Ovary (tissue), 10 donors: ENCODE measurements around the gene OXA1L. TPM values are rescaled to one million over a fixed set of nuclear protein-coding genes. Genes with fewer than 3 reads are reported as not detected.
"Not testable (repeated sequence)": the region's sequence is repeated elsewhere in the genome, so short reads cannot be mapped to it uniquely, and the experiment has no call there.

Experiments used
- DNase-seq, 5 donors: peaks; one replicate each; pipeline ENCODE4 v3.0.0-alpha.2; 2019 to 2020
- H3K27ac ChIP-seq, 2 donors: fragments of 200-600 bp; one replicate each; pipeline versions ENCODE4 v1.5.1 to v1.8.0; 2019 to 2022
- H3K27me3 ChIP-seq: fragments of 200-600 bp; one replicate; pipeline ENCODE4 v1.8.0; 2022
- H3K36me3 ChIP-seq: fragments of 200-600 bp; sonication (generic); one replicate; pipeline ENCODE4 v1.5.1; 2019
- H3K4me1 ChIP-seq: one replicate; pipeline ENCODE4 v1.8.1; 2013; ENCODE audit warnings: mild to moderate bottlenecking, moderate library complexity; ENCODE audit not compliant: insufficient read depth
- H3K4me3 ChIP-seq: fragments of 200-600 bp; sonication (generic); one replicate; pipeline ENCODE4 v1.5.1; 2017
- H3K9me3 ChIP-seq, 2 donors: fragments of 200-600 bp in 1 of 2; sonication (generic) in 1 of 2; one replicate each; pipeline versions ENCODE4 v1.5.1 to v1.8.1; 2013 to 2019; ENCODE audit warnings: mild to moderate bottlenecking in 1 of 2, moderate library complexity in 1 of 2
- CTCF ChIP-seq, 3 donors: fragments of 450-650 bp in 2 of 3; fragments of 200-600 bp in 1 of 3; IDR thresholded peaks; one replicate each; pipeline versions ENCODE4 v1.5.1 to v1.8.0; 2016 to 2022; ENCODE audit warnings: antibody characterized with exemption in 3 of 3, mild to moderate bottlenecking in 1 of 3
- EP300 ChIP-seq: sonication (generic); formaldehyde crosslinking; IDR thresholded peaks from one replicate; pipeline ENCODE4 v1.6.1; 2017; ENCODE audit warnings: antibody characterized with exemption
- POLR2A ChIP-seq: fragments of 450-650 bp; IDR thresholded peaks from one replicate; pipeline ENCODE4 v1.6.1; 2017; ENCODE audit warnings: antibody characterized with exemption, mild to moderate bottlenecking, moderate library complexity
- WGBS, 3 donors: extraction: QIAGEN DNeasy Blood & Tissue Kit in 1 of 3; methylation state at CpG; one replicate each; pipeline versions ENCODE4 v1.1.5 to v1.1.7; 2013 to 2017; 5-methylcytosine and 5-hydroxymethylcytosine counted together
- intact Hi-C, 4 donors: fragments of 100-400 bp; cut with DNase I; formaldehyde crosslinking; loops; one replicate each; pipeline versions ENCODE4 v1.11.0 to v1.15.1; 2022 to 2023
- long read RNA-seq, 3 donors: library from polyadenylated mRNA in 2 of 3; unstranded in 2 of 3; transcript quantifications; one replicate each; pipeline ENCODE4 v2.0.0 and lab custom pipeline, GENCODE V29; 2021 to 2026
- polyA plus RNA-seq, 2 donors: library from polyadenylated mRNA; stranded (reverse); fragments of 200-250 nt in 1 of 2; fragments of 350-450 nt in 1 of 2; fragmentation: Illumina TruSeq in 1 of 2; extraction: RNeasy Lipid Tissue Mini Kit (QIAGEN cat#74804) in 1 of 2; gene quantifications; one replicate each; pipeline ENCODE4 v1.2.3, GENCODE V29; 2013 to 2014
- total RNA-seq, 7 donors: library from RNA; depleted of rRNA in 2 of 7; stranded (reverse); fragments of >200 nt in 2 of 7; fragmentation: NEBNext Ultra II Directional in 3 of 7; extraction: Animal tissue kit (Norgen Biotek cat#: 25700) in 3 of 7; gene quantifications; one replicate each; pipeline versions ENCODE4 v1.1.0 to v1.2.4, GENCODE V29; 2016 to 2023
- donor health status: DM: no; HTN: no; CAD: no; lungs with moderate emphysema.
- donor health status: DM: no; HTN: no; CAD: no.
- donor health status: Bipolar disorder and iron deficiency.
- donor health status: DM: yes; HTN: yes; CAD: no.
- donor health status: DM: no; HTN: no; CAD: no.
- donor health status: DM: yes; HTN: yes; CAD: no.

Gene OXA1L
- total RNA-seq, result 10 to 100 TPM; 52.7 to 99.3 (median 83.8) TPM
- polyA plus RNA-seq, result 100 to 1,000 TPM in 1 of 2 donors, 10 to 100 TPM in 1; 96.9 to 199 TPM
- long read RNA-seq, donor 1, transcript OXA1L-201 (10 exons, 1,719 nt), result major isoform, 977 of 1,117 reads
- long read RNA-seq, donor 1, partial matches to known transcripts, result 46 of 1,117 reads
- long read RNA-seq, donor 1, other reads (novel, unspliced or antisense), result 90 of 1,117 reads
- long read RNA-seq, donor 2, transcript OXA1L-201 (10 exons, 1,719 nt), result major isoform, 24 of 31 reads
- long read RNA-seq, donor 2, partial matches to known transcripts, result 5 of 31 reads
- long read RNA-seq, donor 2, other reads (novel, unspliced or antisense), result 0 of 31 reads
- long read RNA-seq, donor 3, transcript OXA1L-201 (10 exons, 1,719 nt), result major isoform, 117 of 138 reads
- long read RNA-seq, donor 3, partial matches to known transcripts, result 10 of 138 reads
- long read RNA-seq, donor 3, other reads (novel, unspliced or antisense), result 11 of 138 reads

- peak; percentile 97 to 99 (median 99) for DNase-seq
- H3K36me3 ChIP-seq, result no peaks in the 10 kb centered on the region
- no peaks in the 10 kb centered on the region for H3K9me3 ChIP-seq
- WGBS, 3 donors, result 0% methylated on average over 41 to 56 of the region's 56 CpGs
- peak within 1 kb of the TSS; percentile 58 for H3K4me3 ChIP-seq
- no peaks in the 10 kb centered on the region for H3K27me3 ChIP-seq
- TF ChIP-seq EP300 (no peak), POLR2A (peak; percentile 41)
- peak within 1 kb of the TSS in 1 of 2 donors; percentile 58 for H3K27ac ChIP-seq
- intact Hi-C loops, result loop anchor here in 1 of 4 donors (10.0 kb wide), 1 partner anchor 172 kb away; the partner anchor contains the start of gene ABHD4
- peaks cover 2% of the 10 kb centered on the region for H3K4me1 ChIP-seq
Observed at GRCh38 chr14:22766457-22767322, at the start of gene OXA1L. Gene OXA1L (plus strand): TSS chr14:22766688. CDS start chr14:22766702, 14 bp downstream.

GRCh38 chr14:22718091-22718490, 48.4 kb upstream of the OXA1L start:
- no peak overlapping the region for H3K4me3 ChIP-seq
- WGBS, 3 donors, result 83 to 86% (median 85%) methylated on average over 4 of the region's 4 CpGs
- intact Hi-C loops, result no loop called here
- DNase-seq, result no peak
- no peak overlapping the region for H3K27ac ChIP-seq
- no peaks in the 10 kb centered on the region for H3K27me3 ChIP-seq
- TF ChIP-seq EP300, result no peak
- TF ChIP-seq CTCF (IDR thresholded peaks at IDR 0.05), result no peak
- TF ChIP-seq POLR2A, result no peak
- no peaks in the 10 kb centered on the region for H3K36me3 ChIP-seq
- no peaks in the 10 kb centered on the region for H3K9me3 ChIP-seq
- no peaks in the 10 kb centered on the region for H3K4me1 ChIP-seq

GRCh38 chr14:22721213-22721612, 45.3 kb upstream of the OXA1L start:
- Histone ChIP-seq H3K4me1 (no peaks in the 10 kb centered on the region), H3K36me3 (no peaks in the 10 kb centered on the region), H3K9me3 (no peaks in the 10 kb centered on the region), H3K27me3 (no peaks in the 10 kb centered on the region), H3K4me3 (no peak overlapping the region), H3K27ac (no peak overlapping the region)
- 65 to 75% (median 66%) methylated on average over 2 of the region's 2 CpGs for WGBS, 3 donors
- TF ChIP-seq POLR2A, result no peak
- no peak for TF ChIP-seq CTCF (IDR thresholded peaks at IDR 0.05)
- TF ChIP-seq EP300, result no peak
- no peak for DNase-seq
- intact Hi-C loops, result no loop called here

- no peaks in the 10 kb centered on the region for H3K4me1 ChIP-seq
- 56 to 73% (median 65%) methylated on average over 1 of the region's 1 CpG for WGBS, 3 donors
- no peaks in the 10 kb centered on the region for H3K27me3 ChIP-seq
- no peak overlapping the region for H3K4me3 ChIP-seq
- DNase-seq, result no peak
- no peak overlapping the region for H3K27ac ChIP-seq
- intact Hi-C loops, result no loop called here
- H3K9me3 ChIP-seq, result no peaks in the 10 kb centered on the region
- H3K36me3 ChIP-seq, result no peaks in the 10 kb centered on the region
- TF ChIP-seq POLR2A (no peak), EP300 (no peak), CTCF (IDR thresholded peaks at IDR 0.05) (no peak)
Observed at GRCh38 chr14:22723815-22724214, 42.7 kb upstream of the OXA1L start.

- H3K4me3 ChIP-seq, H3K9me3 ChIP-seq, DNase-seq, intact Hi-C loops, H3K27me3 ChIP-seq, H3K36me3 ChIP-seq, H3K4me1 ChIP-seq, H3K27ac ChIP-seq: not testable (repeated sequence)
- 71 to 80% (median 72%) methylated on average over 8 of the region's 8 CpGs for WGBS, 3 donors
Observed at GRCh38 chr14:22724847-22725246, 41.6 kb upstream of the OXA1L start.

- H3K27ac ChIP-seq, H3K9me3 ChIP-seq, H3K27me3 ChIP-seq, DNase-seq, H3K36me3 ChIP-seq, intact Hi-C loops, H3K4me1 ChIP-seq, H3K4me3 ChIP-seq: not testable (repeated sequence)
- 47 to 64% (median 58%) methylated on average over 3 of the region's 3 CpGs for WGBS, 3 donors
Observed at GRCh38 chr14:22725374-22725773, 41.1 kb upstream of the OXA1L start.
